NCI-H128 (cell line): ENCODE data around the gene LNX2.
"Not testable (repeated sequence)": the region's sequence is repeated elsewhere in the genome, so short reads cannot be mapped to it uniquely, and the experiment has no call there.

Source experiments
- DNase-seq: peaks from one replicate; lab custom pipeline; 2025; ENCODE audit not compliant: unreplicated experiment; lab: John Stamatoyannopoulos, UW

The LNX2 gene

DNA sequence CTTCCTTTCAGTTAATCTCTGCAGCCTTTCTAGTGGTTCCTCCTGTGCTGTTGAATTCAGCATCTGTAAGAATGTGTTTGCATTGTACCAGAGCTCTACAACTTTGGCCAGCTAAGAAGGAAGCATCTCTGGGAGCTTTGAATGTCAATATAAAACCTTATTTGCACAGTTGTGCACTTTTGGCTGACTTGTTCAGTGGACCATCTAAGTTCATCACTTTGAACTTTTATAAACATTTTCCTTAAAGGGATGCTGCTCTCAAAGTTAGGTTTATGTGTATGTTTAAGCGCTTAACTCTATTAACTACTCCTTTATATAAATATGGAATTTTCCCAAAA lies 16.9 kb upstream of the LNX2 start:
- no peak for DNase-seq

DNA sequence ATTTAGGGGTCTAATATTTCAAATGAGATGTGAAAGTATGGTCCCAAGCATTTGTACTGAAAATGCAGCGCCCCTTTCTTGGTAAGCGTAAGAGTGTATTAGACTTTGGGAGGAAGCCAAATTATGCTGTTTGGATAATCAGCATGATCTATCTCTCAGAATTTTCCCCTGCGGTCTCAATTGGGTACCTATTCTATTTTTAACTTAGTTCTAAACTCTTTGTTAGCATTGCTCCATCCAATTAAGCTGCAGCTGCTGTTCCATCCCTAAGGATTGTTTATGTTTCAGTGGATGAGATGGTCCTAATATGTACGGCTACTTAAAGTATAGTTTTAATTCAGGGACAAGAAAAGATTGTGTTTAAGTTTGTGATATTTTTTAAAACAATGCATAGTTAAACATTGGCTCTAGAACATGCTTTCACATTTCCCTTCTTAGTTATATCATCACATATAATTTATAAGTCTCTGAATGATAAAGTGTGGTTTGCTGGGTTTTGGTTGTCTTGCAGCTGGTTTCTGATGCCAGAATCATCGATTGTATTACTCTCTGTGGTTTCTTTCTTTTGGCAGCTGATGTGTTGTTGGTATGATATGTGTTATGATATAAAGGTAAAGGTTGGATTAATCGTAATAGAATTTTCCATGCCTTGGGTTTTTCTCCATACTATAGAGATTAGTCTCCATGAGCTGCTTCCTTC lies 16.4 kb upstream of the LNX2 start:
- DNase-seq, result no peak

DNA sequence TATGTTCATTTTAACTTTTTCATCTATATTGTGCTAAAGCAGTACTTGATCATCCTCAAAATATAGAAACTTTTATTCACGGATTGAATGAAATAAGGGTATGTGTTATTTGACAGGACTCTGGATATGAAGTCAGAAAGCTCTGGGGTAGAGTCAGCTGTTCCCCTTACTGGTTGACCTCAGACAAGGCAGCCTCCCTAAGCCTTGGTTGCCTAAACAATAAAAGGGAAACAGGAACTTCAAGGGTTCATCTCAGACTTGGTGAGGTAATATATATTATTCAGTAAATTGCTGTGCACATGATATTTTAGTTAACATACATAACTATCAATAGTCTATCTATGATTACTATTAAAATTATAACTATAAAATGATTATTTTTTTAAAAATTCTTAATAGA lies 14.9 kb upstream of the LNX2 start:
- no peak for DNase-seq

DNA sequence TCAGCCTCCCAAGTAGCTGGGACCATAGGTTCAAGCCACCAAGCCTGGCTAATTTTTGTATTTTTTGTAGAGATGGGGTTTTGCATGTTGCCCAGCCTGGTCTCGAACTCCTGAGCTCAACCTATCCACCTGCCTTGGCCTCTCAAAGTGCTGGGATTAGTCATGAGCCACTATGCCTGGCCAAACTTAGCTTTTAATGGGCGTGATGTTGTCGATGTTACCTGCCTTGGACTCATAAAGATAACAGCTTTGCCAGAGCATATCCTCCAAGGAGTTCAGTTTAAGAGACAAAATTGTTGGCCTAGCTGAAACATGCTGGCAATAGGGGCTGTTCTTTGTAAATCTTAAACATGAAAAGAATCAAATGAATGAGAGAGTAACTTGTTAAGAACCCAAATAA lies 14.5 kb upstream of the LNX2 start:
- no peak for DNase-seq

DNA sequence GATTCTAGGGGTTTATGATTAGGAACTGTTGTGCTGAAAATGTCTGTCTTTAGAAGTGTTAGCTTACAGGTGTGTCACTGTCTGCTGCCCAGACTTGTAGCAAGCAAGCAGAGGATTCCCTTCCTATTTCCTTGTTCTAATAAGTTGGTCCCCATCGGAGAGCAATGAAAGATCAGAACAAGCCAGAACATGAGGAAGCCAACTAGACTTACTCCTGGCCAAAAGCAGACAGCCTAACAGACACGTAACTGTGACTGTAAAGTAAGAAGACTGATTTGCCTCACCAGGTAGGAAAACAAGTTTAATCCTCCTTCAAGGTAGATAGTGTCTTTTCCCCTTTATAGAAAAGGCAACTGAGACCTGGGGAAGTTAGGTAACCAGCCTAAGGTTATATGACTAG lies 13.9 kb upstream of the LNX2 start:
- DNase-seq, result no peak

DNA sequence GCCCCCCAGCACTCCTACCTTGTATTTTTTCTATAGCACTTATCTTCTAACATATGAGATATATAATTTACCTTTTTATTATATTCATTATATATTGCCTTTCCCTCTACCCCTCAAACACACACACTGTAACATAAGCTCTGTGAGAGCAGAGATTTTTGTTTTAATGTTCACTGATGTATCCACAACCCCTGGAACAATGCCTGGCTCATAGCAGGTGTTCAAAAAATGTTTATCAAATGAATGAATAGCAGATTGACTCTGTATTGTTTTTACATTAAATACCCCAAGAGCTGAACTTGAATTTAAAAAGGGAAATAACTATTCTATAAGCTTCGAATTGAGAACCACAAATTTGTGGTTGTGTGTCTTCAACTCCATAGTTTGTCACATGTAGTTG lies 12.3 kb upstream of the LNX2 start:
- DNase-seq, result no peak

DNA sequence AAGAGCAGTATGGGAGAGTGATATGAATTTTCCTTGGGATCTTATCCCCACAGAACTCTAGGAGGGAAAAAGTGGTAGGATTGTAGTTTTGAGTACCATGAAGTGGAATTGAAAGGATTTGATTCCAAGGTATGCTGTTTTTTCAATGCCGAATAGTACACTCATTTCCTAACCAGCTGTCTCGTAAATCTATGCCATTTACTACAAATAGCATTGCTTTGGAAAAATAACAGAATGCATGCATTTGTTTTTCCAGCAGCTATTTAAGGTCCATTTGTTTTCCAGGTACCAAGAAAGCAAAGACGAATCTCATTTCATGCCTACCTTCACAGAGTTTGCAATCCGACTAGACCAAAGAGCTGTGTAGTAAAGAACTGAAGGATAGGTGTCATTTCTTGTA lies 11.9 kb upstream of the LNX2 start:
- DNase-seq, result no peak

DNA sequence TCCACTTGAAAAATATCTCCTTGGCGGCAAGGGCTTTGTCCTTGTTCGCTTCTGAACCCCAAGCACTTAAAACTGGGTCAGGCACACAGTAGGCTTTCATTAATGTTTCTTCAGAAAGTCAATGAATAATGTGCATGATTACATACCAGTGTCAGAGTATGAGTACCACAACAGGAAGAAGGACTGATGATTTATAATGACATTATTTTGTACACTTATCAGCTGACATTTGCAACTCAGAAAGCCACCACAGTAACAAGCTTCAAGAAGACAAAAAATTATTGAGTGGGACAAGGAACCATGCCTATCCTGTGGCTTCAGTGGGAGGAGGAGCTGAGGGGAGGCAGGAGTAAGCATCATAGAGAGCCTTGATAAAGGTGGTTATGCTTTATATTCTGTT lies 11.3 kb upstream of the LNX2 start:
- no peak for DNase-seq

DNA sequence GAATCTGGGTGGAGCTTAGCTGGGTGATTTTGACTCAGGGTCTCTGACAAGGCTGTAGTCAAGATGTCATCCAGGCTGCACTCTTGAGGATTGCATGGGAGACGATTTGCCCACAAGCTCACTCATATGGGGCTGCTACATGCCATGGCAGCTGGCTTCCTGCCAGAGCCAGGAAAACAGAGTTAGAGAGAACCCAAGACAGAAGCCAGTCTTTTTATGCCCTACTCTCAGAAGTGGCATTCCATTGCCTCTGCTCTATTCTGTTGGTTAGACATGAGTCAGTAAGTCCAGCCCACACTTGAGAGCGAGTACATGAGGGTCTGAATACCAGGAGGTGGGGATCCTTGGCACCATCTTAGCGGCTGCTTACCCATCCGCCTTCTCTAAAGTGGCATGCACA lies 10.8 kb upstream of the LNX2 start:
- no peak for DNase-seq

DNA sequence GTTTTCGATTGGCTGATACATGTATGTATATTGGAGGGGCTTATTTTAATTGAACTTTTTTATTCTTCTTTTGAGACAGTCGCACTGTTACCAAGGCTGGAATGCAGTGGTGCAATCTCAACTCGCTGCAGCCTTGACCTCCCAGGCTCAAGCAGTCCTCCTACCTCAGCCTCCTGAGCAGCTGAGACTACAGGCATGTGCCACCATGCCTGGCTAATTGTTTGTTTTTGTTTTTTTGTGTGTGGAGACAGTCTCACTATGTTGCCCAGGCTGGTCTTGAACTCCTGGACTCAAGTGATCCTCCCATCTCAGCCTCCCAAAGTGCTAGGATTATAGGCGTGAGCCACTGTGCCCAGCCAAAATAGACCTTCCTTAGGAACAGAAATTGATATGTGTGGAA lies 8.4 kb upstream of the LNX2 start:
- DNase-seq, result not testable (repeated sequence)

DNA sequence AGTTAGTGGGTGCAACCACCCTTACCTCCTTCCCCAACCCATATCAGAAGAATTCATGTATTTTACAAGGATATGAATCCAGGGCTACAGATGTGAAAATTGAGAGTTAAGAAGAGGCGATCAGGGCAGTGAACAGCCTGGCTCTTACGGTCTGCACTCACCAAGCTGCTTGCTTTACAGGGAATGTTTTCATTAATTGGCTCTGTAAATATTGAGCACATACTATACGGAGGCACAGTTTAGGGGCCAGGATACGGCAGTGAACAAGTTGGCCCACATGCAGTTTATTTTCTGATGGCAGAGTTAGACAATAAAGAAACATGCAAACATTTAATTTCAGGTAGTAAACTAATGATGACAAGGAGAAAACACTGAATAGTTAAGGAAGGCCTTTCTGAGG lies 7.8 kb upstream of the LNX2 start:
- no peak for DNase-seq

DNA sequence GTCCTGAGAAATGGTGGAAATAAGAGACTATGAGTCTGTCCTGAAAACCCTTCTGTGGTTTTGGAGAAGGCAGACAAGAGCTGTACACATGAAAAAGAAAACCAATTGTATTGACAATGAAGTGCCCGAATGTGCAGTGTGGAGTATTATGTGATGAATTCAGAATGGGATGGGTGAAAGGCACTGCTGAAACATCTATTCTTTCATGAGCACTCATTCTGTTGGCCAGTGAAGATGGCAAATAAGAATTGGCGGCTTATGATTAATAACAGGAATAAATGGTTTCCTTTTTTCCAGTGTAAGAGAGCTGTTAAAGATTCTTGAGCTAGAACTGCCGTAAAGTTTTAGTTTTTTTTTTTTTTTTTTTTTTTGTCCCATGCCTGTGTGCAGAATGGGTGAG lies 7.1 kb upstream of the LNX2 start:
- no peak for DNase-seq

DNA sequence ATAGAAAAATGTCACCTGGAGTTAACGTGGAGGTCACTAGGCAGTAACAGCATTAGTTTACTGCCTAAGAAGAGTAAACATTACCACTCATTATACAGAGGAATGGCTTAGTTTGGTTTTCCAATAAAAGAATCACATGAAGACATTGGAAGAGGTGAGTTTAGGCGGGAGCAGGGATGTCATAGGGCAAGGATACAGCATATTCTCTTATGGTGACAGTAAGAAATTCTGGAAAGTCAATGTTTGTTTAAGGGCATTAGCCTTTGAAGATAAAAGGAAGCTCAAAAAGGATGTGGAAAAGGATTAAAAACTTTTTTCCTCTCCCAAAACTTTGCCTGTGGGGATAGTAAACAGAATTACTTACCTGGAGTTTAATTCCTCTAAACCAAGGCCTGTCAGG lies 5.5 kb upstream of the LNX2 start:
- DNase-seq, result no peak

DNA sequence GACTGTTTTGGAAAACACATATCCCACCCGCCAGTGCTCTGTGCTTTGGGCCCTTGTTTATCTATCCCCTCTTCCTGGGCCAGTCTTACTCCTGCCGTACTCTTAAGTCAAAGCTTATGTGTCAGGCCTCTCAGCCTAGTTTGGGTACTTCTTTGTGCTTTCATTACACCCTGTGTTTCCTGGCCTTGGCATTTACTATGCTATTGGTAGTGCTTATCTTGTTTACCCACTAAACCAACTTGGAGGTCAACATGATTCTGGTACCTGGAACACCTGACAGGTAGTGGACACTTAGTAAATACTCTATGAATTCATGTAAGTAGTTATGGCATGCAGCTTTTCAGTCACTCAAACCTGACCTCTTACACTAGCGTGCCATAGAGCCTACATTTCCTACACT lies 3.7 kb upstream of the LNX2 start:
- no peak for DNase-seq

DNA sequence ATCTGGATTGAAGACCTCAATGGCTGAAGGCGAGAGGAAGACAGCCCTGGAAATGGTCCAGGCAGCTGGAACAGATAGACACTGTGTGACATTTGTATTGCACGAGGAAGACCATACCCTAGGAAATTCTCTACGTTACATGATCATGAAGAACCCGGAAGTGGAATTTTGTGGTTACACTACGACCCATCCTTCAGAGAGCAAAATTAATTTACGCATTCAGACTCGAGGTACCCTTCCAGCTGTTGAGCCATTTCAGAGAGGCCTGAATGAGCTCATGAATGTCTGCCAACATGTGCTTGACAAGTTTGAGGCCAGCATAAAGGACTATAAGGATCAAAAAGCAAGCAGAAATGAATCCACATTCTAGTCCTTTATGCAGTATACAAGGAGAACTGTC lies 2.6 kb upstream of the LNX2 start:
- no peak for DNase-seq

DNA sequence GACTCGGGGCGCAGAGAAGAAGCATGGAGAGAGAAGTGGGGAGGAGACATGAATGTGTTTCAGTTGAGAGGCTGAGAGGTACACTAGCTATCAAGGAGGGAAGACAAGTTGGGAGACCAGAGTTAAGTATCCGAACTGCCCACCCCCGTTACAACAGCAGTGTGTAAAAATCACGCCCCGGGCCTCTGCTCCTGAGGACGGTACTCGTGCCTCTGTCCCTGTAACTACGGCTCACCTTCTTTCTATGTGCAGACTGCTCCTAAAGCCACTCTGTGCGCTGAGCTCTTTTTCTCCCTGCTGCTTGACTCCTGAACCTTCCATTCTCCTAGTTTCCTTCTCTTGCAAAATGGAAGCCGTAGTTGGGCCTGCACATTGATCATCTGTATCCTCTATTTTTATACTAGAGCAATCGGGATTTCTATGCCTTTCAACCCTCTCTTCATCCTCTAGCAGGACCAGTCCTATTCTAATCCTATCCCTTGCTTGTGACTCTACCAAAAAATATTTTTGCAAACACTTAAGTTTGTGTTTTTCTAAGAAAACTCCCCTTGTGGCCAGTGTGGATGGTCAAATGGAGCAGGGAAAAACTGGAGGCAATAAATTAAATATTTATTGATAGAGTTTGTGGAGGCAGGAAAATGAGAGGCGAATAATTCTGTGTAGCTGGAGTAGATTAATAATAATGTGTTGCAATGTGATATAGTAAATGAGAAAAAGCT lies 1.9 kb upstream of the LNX2 start:
- no peak for DNase-seq

DNA sequence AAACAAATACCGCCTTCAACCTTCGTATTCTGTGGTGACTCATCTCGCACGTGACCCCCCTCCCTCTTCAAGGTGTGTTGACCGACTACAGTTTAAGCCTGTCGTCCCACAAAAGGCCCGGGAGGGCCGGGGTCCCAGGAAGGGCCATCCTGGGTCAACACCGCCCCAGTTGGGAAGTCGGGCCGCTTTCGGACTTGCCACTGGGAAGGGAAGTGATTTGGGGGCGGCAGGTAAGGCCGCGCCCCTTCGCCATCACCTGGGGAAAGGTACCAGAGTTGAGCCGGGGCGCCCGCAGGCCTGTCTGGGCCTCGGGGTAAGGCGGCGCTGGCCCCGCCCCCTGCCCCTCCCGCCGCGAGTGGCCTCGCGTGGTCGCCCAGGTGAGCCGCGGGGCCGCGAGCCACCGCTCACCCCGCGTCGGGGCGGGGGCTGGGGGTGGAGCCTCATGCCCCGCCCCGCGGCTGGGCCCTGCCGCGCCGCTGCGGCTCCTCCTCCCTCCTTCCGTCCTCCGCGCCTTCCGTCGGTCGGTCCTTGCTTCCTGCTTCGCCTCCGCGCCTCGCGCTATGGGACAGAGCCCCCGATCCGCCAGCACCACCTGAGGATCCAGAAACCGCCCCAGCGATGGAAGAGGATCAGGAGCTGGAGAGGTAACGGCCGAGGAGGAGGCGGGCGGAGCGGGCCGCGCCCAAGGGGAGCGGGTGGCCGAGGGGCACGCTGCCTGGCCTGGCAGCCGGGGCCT lies 1.2 kb upstream of the LNX2 start, which contains the start of gene POLR1D:
POLR1D (plus strand) TSS at position 527 of the 736 bp plus-strand sequence; CDS start at position 619, 92 bp downstream.
- DNase-seq, result peak; percentile 62

DNA sequence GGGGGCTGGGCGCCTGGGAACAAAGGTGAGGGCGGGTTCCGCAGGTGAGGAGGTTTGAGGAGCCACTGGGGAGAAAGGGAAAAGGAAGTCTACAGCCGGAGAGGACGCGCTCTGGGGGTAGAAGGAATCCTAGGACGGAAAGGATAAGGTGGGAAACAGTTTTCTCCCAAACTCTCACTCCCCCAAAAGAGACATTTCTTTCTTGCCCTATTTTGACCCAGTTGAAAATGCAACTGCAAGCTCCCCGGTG lies 712 bp upstream of the LNX2 start:
- peak; percentile 50 for DNase-seq

DNA sequence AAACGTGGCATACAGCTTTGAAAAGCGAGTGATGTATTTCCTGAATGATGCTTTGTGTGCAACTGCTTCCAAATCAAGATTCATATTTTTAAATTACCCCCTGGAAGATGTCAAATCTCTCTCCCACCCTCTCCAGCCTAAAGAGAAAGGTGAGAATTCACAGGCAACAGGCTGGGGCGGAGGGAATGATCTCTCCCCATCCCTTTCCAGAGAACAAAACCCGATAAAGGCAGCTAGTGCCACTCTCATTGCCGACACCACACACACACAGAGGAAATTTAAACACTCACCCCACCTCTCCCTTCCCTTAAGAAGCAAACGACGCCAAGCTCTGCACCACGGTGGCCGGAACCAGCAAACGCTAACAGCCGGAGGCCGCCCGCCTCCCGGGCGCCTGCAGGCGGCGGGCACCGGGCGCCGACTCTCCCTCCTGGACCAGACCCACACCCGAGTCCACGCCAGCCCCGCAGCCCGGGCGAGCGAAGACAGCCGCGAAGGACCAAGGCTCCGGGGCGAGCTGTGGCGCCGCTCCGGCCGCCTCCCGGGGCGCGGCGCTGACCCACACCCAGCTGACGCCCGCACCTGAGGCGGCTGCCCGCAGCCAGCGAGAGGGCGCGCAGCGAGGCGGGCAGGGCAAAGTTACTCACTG lies 477 bp downstream of the LNX2 start:
- DNase-seq, result no peak

DNA sequence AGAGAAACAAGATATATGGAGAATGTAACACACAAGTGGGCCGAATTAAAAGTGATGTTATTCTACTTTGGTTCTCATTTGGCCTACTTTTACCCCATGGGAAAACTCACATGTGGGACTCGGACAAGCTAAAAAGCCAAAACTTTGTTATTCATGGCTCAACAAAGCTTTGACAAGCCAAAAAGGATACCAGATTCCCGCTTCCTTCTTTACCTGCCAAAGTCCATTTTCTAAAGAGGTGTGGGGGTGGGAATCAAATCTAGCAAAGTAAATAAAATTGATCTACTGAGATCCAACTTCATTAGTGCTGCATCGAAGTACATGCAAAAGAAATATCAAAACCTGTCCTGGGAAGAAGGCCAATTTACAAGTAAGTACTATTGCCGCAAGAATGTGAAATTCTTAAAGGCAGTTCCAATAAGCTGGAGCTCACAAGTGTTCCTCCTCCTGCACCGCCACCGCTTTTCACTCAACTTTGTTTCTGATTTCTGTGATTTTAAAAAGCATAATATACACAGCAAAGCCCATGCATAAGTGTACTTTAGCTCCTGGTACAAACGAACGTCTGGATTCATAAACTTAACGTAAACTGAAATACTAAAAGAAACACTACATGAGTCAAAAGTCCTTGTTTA lies 1.1 kb downstream of the LNX2 start:
- DNase-seq, result no peak

DNA sequence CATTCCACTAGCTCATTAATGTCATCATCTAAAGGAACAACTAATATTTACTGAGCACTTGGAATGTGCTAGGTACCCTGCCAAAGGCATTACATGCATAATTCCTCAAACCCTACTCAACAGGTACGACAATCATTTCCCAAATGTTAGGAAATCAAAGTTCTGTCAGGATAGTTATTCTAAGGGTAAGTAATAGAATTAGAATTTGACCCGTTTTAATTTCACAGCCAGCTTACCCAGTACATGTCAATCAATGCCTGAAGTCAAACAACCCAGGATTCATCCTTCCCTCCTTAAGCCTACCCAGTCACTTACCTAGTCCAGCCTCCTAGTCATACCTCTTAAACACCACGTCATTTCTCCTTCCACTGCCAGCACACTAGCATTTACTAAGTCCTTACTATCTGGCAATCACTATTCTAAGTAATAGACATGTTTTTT lies 2.4 kb downstream of the LNX2 start:
- DNase-seq, result no peak

DNA sequence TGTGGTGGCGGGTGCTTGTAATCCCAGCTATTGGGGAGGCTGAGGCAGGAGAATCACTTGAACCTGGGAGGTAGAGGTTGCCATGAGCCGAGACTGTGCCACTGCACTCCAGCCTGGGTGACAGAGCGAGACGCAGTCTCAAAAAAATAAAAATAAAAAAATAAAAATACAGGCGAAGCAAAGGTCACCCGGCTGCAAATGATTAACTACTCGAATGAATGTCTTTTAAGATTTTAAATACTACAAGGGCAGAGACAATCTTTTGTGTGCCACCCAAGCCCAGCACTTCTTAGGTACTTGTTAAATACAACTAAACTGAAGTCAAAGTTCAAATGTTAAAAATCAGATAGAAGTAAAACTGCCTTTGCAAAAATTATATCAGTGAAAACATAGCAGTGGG lies 6.7 kb downstream of the LNX2 start:
- no peak for DNase-seq
